ENCODE data around the gene ZBP1. TPM values are rescaled to one million over a fixed set of nuclear protein-coding genes. Genes with fewer than 3 reads are reported as not detected.
A peak's percentile ranks its signal among the peaks of the same experiment; 100 is the strongest.
"Not testable (repeated sequence)": the region's sequence is repeated elsewhere in the genome, so short reads cannot be mapped to it uniquely, and the experiment has no call there.

ZBP1 gene
- total RNA-seq, 1 experiment from 2014 or later: not detected

GRCh38 chr20:57647933-57648785 is 27.9 kb upstream of the ZBP1 start:
- no peak for DNase-seq (ENCODE audit: extremely low read depth, low read depth)

- no peak for DNase-seq (ENCODE audit: extremely low read depth, low read depth)
Measured at GRCh38 chr20:57647006-57647932, 27.0 kb upstream of the ZBP1 start.

DNA sequence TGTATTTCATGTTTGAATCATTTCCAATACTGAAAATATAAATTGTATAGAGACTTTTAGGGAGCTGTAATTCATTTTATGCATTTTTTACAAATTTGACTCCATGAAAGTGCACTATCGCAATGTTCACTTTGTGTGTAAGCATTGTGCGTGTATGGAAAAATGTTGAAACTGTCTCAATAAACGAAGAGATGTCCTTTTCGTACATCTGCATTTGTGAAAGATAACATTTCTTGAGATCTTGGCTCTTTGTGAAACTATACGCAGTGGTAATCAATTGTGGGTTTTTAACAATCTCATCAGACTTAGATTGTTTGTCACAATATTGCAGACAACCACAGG is 18.6 kb upstream of the ZBP1 start:
- no peak for DNase-seq (ENCODE audit: extremely low read depth, low read depth)

DNA sequence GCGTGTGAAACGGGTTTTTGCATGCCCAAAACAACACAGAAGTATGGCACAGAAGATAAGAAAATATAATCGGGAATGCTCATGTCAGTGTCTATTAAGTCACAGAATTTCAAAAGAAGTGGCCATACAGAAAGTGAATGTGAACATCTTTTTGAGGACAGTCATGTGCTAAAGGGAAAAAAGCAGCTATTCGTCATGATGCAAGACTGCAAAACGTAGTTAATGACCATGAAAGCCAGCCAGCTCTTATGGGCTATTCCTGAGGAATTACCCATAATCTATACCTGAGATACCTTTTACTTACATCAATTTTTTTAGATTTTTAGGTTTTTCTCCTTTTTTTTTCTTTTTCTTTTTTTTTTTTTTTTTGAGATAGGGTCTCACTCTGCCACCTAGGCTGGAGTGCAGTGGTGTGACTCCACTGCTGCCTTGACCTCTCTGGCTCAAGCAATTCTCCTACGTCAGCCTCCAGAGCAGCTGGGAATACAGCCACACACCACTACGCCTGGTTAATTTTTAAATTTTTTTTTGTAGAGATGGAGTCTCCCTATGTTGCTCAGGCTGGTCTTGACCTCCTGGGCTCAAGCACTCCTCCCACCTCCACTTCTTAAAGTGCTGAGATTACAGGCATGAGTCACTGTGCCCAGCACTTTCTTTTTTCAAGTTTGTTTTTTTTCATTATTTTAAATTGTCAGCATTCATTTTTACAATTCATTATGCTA is 18.1 kb upstream of the ZBP1 start:
- no peak for DNase-seq (ENCODE audit: extremely low read depth, low read depth)

DNA sequence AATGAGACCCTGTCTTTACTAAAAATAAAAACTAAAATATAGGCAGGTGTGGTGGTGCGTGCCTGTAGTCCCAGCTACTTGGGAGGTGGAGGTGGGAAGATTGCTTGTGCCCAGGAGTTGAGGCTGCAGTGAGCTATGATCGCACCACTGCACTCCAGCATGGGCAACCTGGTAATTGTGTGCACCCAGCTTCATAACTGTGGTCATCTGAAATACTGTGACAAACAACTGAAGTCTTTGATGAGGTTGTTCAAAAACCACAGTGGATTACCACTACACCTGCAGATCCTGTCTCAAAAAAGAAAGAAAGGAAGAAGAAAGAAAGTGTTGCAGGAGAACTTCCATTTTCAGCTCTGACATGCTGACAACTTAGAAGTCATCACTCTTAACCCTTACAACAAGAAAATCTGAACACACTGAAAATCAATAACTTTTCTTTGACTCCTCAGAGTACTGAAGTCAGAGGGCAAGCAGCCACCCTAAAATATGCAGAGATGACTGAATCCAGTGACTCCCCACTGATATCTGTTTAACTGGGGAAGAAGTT is 13.8 kb upstream of the ZBP1 start:
- DNase-seq (ENCODE audit: extremely low read depth, low read depth): no peak

GRCh38 chr20:57632286-57632685 is 12.1 kb upstream of the ZBP1 start:
- no peak for DNase-seq (ENCODE audit: extremely low read depth, low read depth)

- DNase-seq (ENCODE audit: extremely low read depth, low read depth): no peak
Measured at GRCh38 chr20:57630061-57630460, 9.8 kb upstream of the ZBP1 start.

DNA sequence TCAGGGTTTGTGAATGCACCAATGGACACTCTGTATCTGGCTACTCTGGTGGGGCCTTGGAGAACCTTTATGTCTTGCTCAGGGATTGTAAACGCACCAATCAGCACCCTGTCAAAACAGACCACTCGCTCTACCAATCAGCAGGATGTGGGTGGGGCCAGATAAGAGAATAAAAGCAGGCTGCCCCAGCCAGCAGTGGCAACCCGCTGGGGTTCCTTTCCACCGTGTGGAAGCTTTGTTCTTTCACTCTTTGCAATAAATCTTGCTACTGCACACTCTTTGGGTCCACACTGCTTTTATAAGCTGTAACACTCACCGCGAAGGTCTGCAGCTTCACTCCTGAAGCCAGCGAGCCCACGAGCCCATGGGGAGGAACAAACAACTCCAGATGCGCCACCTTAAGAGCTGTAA is 9.3 kb upstream of the ZBP1 start:
- DNase-seq (ENCODE audit: extremely low read depth, low read depth): not testable (repeated sequence)

DNA sequence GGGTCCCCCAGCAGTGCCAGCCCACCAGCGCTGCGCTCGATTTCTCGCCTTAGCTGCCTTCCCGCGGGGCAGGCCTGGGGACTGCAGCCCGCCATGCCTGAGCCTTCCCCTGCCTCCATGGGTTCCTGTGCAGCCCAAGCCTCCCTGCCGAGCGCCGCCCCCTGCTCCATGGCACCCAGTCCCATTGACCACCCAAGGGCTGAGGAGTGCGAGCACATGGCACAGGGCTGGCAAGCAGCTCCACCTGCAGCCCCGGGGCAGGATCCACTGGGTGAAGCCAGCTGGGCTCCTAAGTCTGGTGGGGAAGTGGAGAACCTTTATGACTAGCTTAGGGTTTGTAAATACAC is 8.7 kb upstream of the ZBP1 start:
- not testable (repeated sequence) for DNase-seq (ENCODE audit: extremely low read depth, low read depth)

- DNase-seq (ENCODE audit: extremely low read depth, low read depth): no peak
Measured at GRCh38 chr20:57628047-57628961, 8.1 kb upstream of the ZBP1 start.

- no peak for DNase-seq (ENCODE audit: extremely low read depth, low read depth)
Measured at GRCh38 chr20:57627339-57627738, 7.1 kb upstream of the ZBP1 start.

DNA sequence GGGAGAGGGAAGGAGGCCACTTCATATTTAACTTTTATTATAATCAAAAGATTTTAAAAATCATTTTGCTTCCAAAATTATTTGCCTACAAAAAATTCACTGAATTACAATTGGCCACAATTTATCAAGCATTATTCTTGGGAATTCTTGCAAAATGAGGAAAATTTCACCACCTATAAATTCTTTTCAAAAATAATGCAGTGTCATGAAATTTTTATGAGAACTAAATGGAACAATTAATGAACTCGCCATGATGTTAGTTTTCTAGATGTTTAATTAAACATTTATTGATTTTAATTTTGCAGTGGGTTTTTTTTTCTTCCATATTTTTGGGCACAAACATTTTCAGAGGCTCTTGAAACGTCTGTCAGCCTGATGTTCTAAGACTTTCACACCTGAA is 5.8 kb upstream of the ZBP1 start:
- DNase-seq (ENCODE audit: extremely low read depth, low read depth): no peak

GRCh38 chr20:57625181-57625958 is 5.1 kb upstream of the ZBP1 start:
- no peak for DNase-seq (ENCODE audit: extremely low read depth, low read depth)

GRCh38 chr20:57624124-57624523 is 3.9 kb upstream of the ZBP1 start:
- no peak for DNase-seq (ENCODE audit: extremely low read depth, low read depth)

DNA sequence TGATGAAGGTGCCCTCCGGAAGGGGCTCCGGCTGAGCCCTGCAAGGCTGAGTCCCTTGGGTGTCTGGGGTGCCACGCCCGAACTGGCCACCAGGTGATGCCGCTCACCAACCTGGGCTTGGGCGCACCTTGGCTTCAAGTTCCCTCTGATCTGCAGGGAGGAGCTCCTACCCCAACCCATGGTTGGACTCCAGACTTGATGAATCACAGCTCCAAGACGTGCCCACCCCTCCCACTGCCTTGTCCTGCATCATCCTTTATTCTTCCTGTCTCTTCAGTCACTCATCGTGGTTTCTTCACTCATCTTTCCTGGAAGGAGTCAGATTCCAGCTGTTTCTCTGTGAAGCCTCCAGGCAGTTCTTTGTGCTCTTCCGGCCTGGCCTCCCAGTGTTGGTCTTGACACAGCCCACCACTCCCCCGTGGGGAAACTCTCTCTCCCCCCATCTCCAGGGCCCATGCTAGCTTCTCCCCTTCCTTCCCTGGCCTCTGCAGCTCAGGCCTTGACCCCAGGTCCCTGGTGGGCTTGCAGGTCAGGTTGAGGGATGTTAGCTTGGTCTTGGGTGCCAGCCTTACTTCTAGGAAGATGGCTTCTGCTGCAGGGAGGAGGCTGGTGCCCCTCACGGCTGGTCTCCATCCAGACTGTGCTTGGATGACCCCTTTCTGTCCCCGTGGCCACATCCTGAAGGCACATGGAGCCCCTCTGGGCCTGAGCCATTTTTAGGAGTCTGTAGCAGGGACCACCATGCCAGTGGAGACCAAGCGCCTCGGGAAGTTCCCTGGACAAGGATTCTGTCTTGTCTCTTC is 2.6 kb upstream of the ZBP1 start:
- DNase-seq (ENCODE audit: extremely low read depth, low read depth): peak; percentile 30

- no peak for DNase-seq (ENCODE audit: extremely low read depth, low read depth)
Measured at GRCh38 chr20:57622201-57622570, 2.0 kb upstream of the ZBP1 start.

DNA sequence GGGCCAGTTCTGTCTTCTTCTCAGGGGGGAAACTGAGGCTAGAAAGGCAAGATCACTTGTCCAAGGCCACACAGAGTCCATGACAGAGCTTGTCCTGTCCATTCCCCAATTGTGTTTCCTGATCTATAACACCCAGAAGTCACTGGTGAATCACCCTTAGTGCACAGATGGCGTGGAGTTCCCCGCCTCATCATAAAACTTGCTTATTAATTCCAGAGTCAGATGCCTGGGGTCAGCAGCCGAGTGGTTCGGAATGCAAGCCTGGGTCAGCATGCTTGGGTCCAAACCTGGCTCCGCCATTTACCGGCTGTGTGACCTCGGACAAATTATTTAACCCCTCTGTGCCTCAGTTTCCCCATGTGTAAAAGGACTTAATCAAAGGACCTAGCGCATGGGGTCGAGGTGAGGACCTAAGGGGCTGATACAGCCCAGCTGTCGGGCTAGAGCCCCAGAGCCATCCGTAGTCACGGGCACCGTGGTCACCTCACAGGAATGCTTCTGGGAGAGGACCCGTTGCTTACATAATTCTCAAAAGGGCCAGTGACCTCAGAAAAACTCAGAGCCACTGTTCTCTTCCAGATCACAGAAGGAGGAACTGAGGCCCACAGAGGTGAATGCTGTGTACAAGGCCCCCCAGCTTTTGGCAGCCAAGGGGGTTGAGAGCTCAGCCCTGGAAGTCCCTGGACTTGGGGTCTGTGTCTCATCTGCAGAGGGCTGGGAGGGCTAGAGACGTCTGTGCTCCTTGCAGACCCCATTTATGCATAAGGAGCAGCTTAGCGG is 1.4 kb upstream of the ZBP1 start:
- no peak for DNase-seq (ENCODE audit: extremely low read depth, low read depth)

DNA sequence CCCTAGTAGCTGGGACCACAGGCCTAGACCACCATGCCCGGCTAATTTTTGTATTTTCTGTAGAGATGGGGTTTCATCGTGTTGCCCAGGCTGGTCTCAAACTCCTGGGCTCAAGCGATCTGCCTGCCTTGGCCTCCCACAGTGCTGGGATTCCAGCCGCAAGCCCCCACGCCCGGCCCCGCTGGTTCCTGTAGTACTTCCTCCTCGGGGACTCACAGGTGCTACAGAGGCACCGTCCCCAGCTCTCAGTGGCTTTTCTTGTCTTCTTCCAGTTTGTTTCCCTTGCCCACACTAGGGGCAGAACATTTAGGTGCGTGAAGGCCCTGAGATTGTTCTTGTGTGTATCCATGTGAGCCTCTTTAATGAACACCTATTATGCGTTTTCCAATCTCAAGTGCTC is 773 bp upstream of the ZBP1 start:
- no peak for DNase-seq (ENCODE audit: extremely low read depth, low read depth)

All from NCI-H460 (cell line).